Activated CD4-positive, alpha-beta T cell treated with anti-CD3 and anti-CD28 coated beads, Interleukin-2, amount 10 ng/mL, durations not matched to agents 7 days and 5 days (primary cell): ENCODE data around the gene CDHR4. TPM values are rescaled to one million over a fixed set of nuclear protein-coding genes. Genes with fewer than 3 reads are reported as not detected.

ENCODE experiments used
- CTCF ChIA-PET: fragments of 350-600 bp; sonication (Branson Sonifier 250); formaldehyde crosslinking; loops from one replicate; lab custom pipeline; 2021; ENCODE audit warnings: antibody characterized with exemption; lab: Charles Lee
- POLR2A ChIA-PET: fragments of 350-600 bp; sonication (Branson Sonifier 250); formaldehyde crosslinking; loops from one replicate; lab custom pipeline; 2021; ENCODE audit warnings: antibody characterized with exemption; lab: Charles Lee
- DNase-seq: peaks from one replicate; pipeline ENCODE4 v3.0.0-alpha.2; 2020
- H3K27ac Mint-ChIP-seq: one replicate; pipeline ENCODE4 v1.8.0; 2021; ENCODE audit warnings: mild to moderate bottlenecking, moderate library complexity, mixed read lengths
- H3K27me3 Mint-ChIP-seq: one replicate; pipeline ENCODE4 v1.8.0; 2021; ENCODE audit warnings: mixed read lengths
- H3K36me3 Mint-ChIP-seq: one replicate; pipeline ENCODE4 v1.8.0; 2021; ENCODE audit warnings: low read depth, mixed read lengths
- H3K4me1 Mint-ChIP-seq: one replicate; pipeline ENCODE4 v1.8.0; 2021; ENCODE audit warnings: mixed read lengths
- H3K4me3 Mint-ChIP-seq: one replicate; pipeline ENCODE4 v1.8.0; 2021; ENCODE audit warnings: mild to moderate bottlenecking, moderate library complexity, mixed read lengths
- H3K9me3 Mint-ChIP-seq: one replicate; pipeline ENCODE4 v1.8.0; 2021; ENCODE audit warnings: mixed read lengths
- microRNA-seq: library from miRNA; unstranded; fragments of <30 nt; microRNA quantifications from one replicate; pipeline ENCODE4 v1.2.0, GENCODE V29; 2021; ENCODE audit warnings: borderline microRNAs expressed, borderline replicate concordance
- total RNA-seq, 2 experiments: library from RNA; stranded (reverse); gene quantifications; one replicate each; pipeline ENCODE4 v1.2.3, GENCODE V29; 2021

Gene CDHR4
- total RNA-seq, 2 experiments from 2014 or later = 0.08 TPM; not detected in 1

DNA sequence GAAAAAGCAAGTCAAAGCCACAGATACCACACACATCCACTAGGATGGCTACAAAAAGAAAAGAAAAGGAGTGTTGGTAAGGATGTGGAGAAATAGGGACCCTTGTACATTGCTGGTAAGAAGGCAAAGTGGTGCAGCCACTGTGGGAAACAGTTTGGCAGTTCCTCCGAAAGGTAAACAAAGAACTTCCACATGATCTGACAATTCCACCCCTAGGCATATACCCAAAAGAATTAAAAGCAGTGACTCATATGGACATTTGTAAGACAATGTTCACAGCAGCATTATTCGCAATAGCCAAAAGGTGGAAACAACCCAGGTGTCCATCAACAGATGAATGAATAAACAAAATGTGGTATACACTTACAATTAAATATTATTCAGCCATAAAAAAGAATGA lies 53.7 kb downstream of the CDHR4 start:
- DNase-seq = no peak
- Mint-ChIP-seq H3K4me1 (no peaks in the 10 kb centered on the region), H3K27me3 (no peaks in the 10 kb centered on the region), H3K27ac (no peak overlapping the region), H3K36me3 (peaks cover 6% of the 10 kb centered on the region), H3K9me3 (no peaks in the 10 kb centered on the region), H3K4me3 (no peak overlapping the region)
- ChIA-PET CTCF (no interaction called here), POLR2A (no interaction called here)

Small RNA genes within 50 kb of the gene (microRNA-seq; reads per million reads assigned to microRNA genes)
- 0.63 reads per million for gene MIR5193

Other genes starting within 250 kb of the CDHR4 start
- gene BSN, start 245.4 kb downstream of the CDHR4 start, total RNA-seq = under 1 TPM; 0.06 to 0.07 TPM
- 100 to 1,000 TPM; 137 TPM for gene APEH, start 125.5 kb downstream of the CDHR4 start, total RNA-seq
- 10 to 100 TPM in 1 of 2 experiments, 1 to 10 TPM in 1; 8.4 to 10.0 TPM for gene MST1, start 110.4 kb downstream of the CDHR4 start, total RNA-seq
- 10 to 100 TPM; 47.5 to 49.2 TPM for gene RNF123, start 110.3 kb downstream of the CDHR4 start, total RNA-seq
- under 1 TPM in 1 of 2 experiments, not detected in 1; 0.30 TPM for gene AMIGO3, start 80.2 kb downstream of the CDHR4 start, total RNA-seq
- 10 to 100 TPM; 36.5 to 46.0 TPM for gene GMPPB, start 75.9 kb downstream of the CDHR4 start, total RNA-seq
- gene IP6K1, start 13.3 kb downstream of the CDHR4 start, total RNA-seq = 10 to 100 TPM; 35.7 to 38.9 TPM
- gene INKA1, start 3.4 kb upstream of the CDHR4 start, total RNA-seq = under 1 TPM; 0.46 to 0.60 TPM
- 100 to 1,000 TPM; 249 to 256 TPM for gene UBA7, start 14.1 kb upstream of the CDHR4 start, total RNA-seq
- gene TRAIP, start 56.7 kb upstream of the CDHR4 start, total RNA-seq = 10 to 100 TPM; 30.9 to 31.0 TPM
- gene CAMKV, start 70.0 kb upstream of the CDHR4 start, total RNA-seq = not detected
- 1 to 10 TPM; 4.1 to 5.2 TPM for gene MST1R, start 104.0 kb upstream of the CDHR4 start, total RNA-seq
- 10 to 100 TPM; 12.8 to 14.1 TPM for gene MON1A, start 129.9 kb upstream of the CDHR4 start, total RNA-seq
- gene RBM6, start 140.3 kb upstream of the CDHR4 start, total RNA-seq = 100 to 1,000 TPM in 1 of 2 experiments, 10 to 100 TPM in 1; 87.7 to 105 TPM